NCI-H2227 (cell line): ENCODE results near the gene CAMTA1.
A peak's percentile ranks its signal among the peaks of the same experiment; 100 is the strongest.

Source experiments
- DNase-seq: peaks from one replicate; lab custom pipeline; 2025; ENCODE audit not compliant: unreplicated experiment; lab: John Stamatoyannopoulos, UW

The CAMTA1 gene

DNA sequence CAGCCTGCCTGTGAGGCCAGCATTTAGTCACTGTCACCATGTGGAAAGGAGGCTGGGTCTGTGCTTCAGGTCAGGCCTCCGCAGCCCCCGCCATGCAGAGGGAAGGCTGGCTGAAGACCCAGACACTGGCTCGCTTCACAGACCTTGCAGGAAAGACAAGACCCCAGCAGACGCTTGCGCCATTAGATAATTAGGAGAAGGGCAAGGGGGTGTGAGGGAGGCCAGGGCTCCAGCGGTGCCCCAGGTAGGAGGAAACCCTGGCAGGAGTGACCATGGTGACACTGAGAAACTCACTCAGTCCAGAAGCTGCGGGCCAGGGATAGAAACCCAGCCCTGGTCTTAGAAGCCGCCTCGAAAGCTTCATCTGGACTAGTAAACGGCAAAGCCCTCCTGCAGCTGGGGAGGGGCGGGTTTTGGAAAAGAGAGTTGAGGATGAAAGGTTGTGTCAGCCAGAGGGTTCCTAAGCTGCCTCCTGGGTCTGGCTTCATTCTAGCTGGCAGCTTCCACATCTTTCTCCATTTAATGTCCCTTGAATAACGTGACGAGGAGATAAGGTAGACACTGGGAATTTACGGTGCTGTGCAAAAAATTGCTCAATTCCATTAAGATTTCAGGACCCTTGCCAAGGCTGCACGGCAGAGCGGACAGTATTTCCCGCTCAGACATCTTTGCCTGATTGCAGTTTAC lies 691.8 kb downstream of the CAMTA1 start:
- DNase-seq, result no peak

DNA sequence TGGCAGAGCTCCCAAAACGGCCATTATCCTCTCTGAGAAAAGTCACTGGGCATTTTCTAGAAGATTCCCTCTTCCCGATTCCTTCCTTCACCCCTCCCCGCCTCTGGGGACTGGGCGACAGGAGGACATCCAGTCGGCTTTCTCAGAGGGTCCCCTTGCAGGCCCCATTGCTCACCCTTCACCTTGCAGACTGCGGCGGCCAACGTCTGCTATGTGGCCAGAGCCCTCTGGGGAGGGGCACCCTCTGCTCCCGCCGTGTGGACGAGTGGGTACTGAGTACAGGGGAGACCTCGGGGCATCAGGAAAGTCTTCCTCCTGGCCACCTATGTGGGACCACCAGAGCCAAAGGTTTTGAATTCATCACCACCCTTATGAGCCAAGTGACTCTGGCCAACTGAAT lies 692.3 kb downstream of the CAMTA1 start:
- DNase-seq, result no peak

DNA sequence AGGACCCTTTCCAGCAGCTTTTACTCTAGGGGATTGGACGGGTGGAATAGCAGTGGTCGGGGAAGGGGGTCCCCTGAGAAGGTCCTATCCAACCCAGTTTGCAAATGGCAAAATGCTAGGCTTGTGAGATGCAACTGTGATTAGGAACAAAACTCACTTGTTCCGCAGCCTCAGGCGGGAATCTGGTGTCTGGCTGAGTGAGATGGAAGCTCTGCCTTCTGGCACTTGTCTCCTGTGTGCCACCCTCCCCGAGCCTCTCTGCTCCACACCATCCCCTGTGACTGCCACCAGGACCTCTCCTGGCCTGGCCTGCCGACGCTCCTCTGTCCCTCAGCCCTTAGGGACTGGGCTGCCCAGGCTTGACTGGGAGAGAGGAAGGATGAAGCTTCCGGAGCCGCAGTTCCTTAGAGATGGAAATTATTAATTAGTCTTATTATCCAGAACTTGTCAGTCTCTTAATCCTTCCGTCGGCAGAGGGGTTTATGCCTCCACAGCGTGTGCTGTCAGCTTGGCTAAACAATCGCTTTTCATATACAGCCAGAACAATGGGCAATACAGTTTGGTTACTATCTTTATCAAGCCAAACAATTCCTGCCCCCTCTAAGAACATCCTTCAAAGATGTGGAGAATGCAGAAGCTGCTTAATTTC lies 693.0 kb downstream of the CAMTA1 start:
- DNase-seq, result no peak

DNA sequence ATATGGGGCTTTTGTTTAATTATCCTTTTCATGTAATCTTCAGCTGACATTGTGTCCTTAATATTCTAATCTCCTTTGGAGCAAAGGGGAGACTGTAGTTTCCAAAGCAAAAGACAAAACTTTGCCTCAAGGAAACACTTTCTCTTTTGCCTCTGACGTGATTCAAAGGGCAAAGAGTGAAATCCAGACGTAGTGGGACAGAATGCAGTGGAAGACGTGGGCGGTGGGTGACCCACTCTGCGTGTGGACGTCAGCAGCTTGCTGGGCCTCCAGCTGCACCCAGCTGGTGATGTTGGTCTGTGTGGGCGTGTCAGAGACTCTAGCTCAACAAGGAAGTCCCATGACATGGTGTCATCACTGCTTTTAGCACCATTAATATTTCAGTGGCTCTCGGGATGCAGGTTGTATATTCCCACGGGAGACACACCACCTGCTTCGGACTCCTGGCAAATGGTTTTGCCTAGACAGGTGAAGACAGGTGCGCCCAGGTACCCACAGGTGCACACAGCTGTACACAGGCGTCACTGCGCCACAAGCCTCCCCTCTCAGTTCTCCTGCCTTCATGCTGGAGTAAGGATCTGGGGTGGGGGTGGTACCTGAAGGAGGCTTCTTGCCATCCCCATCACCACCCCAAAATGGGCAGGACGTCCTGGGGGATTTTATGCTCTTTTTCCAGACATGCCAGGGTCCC lies 693.7 kb downstream of the CAMTA1 start:
- no peak for DNase-seq

DNA sequence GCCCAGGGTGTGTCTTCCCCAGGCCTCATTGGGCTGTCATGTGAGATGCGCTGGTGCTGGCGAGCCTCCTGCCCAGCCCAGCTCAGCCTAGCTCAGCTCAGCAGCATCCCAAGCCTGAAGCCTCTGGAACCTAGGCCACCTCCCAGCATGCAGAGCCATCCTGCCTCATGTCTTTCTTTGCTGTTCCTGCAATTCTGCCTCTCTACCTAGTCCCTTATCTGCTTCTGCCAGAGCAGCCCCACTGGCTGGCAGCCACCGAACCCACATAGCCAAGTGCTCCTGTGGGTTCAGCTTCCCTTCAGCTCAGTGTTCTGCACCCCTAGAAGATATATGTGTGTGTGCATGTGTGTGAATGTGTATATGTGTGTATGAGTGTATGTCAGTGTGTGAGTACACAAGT lies 694.3 kb downstream of the CAMTA1 start:
- no peak for DNase-seq

DNA sequence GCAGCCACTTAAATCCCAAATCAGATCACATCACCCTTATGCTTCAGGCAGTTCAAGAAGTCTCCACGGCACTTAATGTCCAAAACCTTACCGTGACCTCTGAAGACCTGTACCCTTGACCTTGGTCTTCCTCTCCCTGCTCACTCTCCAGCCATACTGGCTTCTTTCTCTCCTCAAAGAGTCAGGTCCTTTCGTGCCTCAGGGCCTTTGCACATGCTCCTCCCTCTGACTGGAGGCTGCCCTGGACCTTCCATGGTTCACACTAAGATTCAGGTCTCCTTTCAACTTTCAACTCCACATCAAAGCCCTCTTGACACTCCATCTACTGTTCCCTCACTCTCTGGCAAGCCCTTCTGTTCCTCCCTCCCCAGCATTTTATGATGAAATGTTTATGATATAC lies 695.9 kb downstream of the CAMTA1 start:
- no peak for DNase-seq

DNA sequence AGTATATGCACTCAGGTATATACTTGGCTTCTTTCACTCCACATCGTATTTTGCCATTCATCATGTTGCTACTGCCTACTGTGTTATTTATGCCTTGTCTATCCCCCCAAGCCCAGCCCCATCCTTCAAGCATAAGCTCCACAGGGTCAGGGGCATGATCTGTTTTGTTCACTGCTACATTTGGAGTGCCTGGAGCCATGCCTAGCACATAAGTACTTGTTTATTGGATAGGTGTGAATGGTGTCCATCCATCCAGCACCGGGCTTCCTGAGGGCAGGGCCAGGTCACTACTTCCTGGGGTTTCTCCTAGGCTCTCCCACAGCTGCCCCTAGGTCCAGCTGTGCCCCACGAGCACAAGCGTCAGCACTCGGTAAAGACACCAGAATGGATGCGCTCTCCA lies 696.8 kb downstream of the CAMTA1 start:
- no peak for DNase-seq

DNA sequence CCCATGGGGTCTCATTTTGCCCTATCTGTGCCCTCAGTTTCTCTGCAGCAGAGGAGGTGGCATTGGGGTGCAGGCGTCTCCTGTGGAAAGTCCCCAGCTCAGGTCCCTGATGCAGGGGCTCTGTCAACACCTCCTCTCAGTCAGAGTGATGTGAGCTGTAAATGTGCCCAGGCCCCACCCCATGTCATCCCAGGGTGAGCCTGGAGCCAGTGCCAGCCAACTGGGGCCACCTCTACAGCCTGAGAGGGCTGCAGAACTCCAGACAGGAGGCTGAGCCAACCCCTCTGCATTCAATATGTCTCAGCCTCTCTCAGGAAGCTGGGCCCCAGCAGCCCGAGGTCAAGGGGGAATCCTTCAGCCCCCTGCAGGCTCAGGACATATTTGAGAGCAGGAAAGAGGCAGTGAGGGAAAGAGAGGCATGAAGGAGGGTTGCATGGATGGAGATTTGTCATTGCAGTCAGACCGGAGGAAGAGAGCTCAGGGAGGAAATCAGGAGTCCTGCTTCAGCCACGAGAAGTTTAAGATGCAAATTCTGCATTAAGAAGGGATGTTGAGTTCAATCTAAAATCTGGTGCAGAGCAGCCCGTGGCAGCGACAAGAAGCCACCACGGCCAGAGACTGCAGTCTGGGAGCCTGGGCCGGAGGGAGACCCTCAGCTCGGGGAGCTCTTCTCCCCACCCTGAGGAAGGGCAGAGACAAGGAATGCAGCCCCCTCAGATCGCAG lies 697.7 kb downstream of the CAMTA1 start:
- no peak for DNase-seq

DNA sequence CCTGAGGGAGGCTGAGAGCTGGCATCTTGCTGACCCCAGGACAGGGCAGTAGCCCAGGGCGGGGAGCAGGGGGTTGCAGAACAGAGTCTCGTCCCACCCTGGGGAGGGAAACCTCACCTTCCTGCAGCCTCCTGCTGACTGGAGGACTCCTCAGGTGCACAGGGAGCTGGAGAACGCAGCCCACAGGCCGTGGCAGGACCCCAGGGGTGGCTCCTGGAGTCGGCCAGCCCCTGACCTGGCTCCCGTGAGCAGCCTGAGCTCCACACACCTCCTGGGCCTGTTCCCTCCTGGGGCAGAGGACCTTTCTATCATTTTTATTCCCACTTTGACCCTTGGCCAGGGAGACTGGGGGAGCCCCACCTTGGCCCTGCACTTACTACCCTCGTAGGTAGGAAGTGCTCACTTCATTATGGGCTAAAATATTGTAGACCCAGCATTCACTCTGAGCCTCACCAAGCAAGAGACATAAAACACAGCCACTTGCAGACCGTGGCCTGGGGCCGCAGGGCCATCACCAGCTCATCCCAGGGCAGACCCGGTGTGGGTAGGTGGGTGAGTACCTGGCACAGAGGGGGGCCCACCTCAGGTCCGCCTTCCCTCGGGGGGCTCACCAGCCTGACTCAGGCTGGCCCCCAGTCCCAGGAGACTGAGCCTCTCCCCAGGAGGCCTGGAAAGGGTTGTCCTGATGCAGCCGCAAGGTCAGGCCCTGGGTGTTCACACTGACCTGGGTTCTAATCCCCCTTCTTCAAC lies 698.6 kb downstream of the CAMTA1 start:
- no peak for DNase-seq

DNA sequence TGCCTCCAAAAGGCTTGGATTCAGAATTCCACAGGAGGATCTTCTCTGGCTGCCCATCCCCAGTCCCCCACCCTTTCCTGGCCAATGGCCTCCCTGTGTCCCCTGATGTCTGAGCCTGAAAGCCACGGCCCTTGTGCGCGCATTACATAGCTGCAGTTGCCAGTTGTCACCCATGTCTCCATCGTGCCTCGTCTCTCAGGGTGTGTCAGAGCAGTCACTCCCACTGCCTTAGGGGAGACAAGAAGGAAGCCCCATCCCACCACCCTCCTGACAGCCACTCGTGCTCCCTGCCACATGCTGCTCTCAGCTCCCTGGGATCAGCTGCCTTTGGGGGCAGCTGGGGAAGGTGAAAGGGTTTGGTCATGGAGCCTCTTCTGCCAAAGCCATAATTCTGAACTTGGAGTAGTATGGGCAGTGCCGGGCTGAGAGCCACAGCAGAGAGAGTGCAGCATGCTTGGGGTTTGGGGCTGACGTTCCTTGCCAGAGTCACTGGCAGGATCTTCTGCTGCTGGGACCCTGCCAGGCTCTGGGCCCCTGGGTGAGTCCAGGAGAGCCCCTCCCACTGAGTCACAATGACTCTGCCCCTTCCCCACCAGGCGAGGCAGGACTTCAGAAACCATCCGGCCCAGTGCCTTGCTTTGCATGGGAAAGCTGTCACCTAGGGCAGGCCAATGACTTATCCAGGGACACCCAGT lies 700.0 kb downstream of the CAMTA1 start:
- DNase-seq, result no peak

DNA sequence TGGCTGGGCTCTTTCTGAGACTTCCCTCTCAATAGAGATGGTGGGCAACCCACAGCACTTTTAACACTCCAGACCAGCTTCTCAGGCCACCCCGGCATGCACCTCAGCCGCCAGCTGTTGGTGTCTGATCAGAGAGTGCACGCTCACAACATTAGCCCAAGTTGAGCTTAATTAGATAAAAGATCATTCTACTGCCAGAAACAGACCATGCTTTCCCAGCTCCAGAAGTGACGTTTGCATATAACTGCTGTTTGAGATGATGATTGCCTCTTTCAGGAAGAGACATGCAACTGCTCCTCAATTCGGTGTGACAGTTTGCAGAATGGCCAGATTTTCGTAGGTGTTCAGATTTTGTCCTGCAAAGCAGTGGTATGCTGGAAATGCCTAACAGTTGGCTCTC lies 700.6 kb downstream of the CAMTA1 start:
- no peak for DNase-seq

DNA sequence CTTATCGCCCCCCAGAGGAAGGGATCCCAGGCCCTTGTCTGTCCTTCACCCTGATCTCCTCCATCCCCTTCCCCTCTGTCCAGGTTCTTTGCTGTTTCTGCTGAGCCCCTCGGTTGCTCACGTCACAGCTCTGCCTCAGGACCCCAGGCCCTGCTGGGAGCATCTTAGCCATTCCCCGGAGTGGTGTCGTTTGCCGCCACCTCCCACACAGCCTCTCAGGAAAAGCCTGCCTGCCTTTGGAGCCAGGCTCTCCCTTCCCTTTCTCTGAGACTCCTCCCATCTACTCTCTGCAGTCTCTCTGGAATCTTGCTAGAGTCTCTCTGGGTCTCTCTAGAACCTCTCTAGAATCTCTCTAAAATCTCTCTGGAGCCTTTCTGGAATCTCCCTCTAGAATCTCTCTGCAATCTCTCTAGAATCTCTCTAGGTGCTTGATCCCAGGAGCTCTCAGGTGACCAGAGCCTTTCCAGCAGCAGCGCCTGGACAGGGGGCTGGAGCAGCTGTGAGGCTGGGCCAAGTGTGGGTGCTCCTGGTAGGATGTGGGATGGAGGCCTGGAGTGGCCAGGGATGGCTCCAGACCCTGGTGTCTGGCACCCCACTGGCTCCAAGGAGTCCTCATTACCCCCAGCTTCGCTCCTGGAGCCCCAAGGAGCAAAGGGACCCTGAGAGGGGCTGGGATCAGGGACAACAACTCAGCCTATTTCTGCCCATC lies 702.7 kb downstream of the CAMTA1 start:
- DNase-seq, result no peak

DNA sequence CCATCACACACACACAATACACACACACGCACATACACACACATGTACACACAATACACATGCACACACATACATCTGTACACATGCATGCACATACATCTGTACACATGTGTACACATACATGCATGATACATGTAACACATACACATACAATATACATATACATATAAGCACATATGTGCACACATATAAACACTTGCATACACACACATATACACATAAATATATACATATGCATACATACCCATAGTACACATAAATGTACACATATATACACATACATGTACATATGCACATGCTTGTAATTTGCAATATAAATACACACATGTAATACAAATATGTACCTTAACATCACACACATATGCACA lies 703.2 kb downstream of the CAMTA1 start:
- no peak for DNase-seq

DNA sequence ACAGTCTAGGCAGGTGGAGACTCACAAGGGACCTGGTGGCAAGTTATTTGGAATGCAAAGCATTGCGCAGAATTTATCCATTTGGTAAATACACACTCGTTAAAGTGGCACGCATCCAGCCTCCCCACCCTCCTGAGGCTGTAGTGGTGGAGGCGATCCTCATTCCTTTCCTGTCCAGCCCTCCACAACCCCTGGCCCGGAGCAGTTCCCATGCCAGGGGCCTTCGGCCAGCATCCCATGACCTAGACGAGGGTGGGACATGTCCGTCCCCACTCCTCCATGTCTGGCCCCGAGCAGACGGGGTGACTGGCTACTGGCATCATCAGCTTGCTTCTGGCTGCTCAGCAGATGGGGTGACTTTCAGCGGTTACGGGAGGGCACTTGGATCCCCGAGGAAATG lies 704.3 kb downstream of the CAMTA1 start:
- no peak for DNase-seq

DNA sequence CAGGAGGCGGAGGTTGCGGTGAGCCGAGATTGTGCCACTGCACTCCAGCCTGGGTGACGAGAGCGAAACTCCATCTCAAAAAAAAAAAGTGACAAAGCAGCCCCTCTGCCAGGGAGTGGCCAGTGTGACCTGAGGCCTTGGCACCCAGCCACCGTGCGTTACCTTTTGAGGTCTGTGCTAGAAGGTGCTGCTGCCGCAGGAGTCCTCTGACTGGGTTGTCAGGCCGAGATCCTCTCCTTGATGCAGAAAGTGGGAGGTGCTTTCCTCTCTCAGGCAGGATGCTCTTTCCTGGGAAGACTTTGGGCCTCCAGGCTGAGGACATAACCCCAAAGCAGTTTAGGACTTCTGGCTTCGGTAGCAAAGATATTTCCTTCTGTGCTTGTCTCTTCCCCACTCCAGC lies 705.3 kb downstream of the CAMTA1 start:
- DNase-seq, result peak; percentile 44

DNA sequence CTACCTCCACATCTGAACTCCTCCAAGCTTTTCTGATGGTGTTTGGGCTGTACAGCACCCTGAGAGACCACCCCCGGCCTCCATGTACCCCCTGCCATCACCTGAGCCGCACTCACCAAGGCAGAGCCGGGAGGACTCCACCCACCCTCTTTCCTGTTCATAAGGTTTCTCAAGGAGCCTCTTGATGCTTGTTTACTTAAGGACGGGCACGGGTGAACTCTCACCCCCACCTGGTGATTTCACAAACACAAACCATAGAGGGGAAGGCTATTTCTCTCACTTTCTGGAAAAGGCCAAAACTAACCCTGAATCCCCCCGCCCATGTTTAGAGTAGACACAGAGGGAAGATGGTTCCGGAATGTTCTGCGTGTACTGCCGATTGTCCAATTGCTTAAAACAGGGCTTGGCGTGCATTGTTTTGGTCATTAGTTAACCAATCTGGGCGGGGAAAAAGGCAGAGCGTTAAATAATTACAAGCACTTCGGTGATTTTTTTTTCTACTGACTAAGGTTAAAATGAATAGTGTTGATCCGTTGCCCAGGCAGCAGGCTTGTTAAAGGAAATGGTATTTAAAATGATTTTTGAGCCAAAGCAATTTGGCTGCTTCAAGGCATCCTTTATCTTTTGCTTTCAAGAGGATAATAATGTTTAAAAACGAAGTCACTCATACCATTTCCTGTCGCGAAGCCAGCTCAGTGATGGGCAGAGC lies 706.0 kb downstream of the CAMTA1 start:
- peak; percentile 89 for DNase-seq

DNA sequence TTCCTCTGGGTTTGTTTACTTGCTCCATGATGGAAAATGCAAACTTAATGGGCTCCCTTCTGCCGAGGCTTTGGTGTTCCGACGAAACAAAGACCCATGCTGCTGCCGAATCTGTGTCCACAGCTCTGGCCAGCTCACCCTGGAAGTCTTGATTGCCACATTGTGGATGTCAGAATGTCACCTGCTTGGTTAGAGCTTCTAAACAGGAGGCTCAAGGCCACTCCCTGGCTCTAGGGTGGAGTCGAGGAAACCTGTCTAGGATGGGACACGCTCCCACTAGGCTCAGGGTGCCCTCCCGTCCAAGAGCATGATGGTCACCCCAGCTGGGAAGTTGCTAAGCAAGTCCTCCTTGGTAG lies 706.5 kb downstream of the CAMTA1 start:
- no peak for DNase-seq

DNA sequence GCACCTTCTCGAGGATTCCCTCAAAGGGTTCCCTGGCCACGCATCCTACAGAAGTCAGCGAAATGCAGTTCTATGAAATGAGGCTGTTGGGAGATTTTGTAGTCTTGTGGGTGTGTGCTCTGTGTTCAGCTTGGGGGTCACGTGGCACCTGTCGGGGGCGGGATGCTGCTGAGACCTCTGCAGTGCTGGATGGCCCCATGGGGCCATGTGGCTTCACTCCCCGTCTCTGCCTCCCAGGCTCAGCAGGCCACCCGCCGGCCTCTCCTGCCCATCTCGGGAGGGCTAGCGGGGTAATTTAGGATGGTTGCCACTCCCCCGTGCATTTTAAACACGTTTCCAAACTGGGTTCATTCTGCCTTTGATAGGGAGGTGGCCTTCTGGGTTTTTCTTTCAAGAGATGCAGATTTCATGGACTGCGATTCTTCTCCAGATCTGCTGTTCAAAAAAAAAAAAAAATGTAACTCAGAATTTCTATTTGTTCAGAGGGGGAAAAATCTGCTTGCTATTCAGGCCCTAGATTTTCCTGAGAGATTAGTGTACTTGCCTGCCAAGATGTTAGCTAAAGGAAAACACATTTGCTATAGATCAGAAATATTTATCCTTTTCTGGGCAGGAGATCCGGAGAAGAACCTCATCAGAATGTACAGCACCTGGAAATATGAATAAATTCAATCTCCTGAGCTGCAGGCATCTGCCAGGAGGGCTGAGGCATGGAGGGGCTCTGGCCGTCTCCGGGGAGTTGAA lies 708.6 kb downstream of the CAMTA1 start:
- peak; percentile 47 for DNase-seq

DNA sequence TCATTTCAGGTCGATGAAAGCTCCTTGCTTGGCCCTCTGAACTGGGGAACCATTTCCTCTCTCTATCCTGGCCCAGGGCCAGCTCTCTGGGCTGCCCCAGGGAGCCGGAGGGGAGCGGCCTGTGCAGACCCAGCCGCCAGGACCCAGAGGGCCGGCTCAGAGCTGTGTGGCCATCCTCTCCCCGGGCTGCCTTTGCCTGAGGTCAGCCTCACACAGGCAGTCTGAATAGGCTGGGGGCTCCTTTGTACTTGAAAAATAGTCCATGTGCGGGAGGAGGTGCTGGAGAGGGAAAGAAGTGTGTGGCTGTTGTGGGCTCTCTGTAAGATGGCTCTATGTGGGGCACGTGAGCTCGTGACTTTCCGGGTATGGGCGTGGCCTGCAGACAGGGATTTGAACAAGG lies 710.7 kb downstream of the CAMTA1 start:
- DNase-seq, result no peak
